Glutamatergic neuron (in vitro differentiated cells): ENCODE data around the gene ZNF213. TPM values are rescaled to one million over a fixed set of nuclear protein-coding genes. Genes with fewer than 3 reads are reported as not detected.

Experiments used
- DNase-seq: peaks from one replicate; pipeline ENCODE4 v3.0.0; 2022
- H3K27ac Mint-ChIP-seq: one replicate; pipeline ENCODE4 v1.8.0; 2020; ENCODE audit warnings: mild to moderate bottlenecking, mixed read lengths, inconsistent platforms; ENCODE audit not compliant: unreplicated experiment
- H3K27me3 Mint-ChIP-seq: one replicate; pipeline ENCODE4 v1.8.0; 2020; ENCODE audit warnings: mild to moderate bottlenecking, moderate library complexity, mixed read lengths, inconsistent platforms; ENCODE audit not compliant: unreplicated experiment
- H3K36me3 Mint-ChIP-seq: one replicate; pipeline ENCODE4 v1.8.0; 2020; ENCODE audit warnings: mild to moderate bottlenecking, mixed read lengths, inconsistent platforms; ENCODE audit not compliant: unreplicated experiment
- H3K4me1 Mint-ChIP-seq: one replicate; pipeline ENCODE4 v1.8.0; 2020; ENCODE audit warnings: mild to moderate bottlenecking, low read depth, mixed read lengths, inconsistent platforms; ENCODE audit not compliant: unreplicated experiment
- H3K4me3 Mint-ChIP-seq: one replicate; pipeline ENCODE4 v1.8.0; 2020; ENCODE audit warnings: mild to moderate bottlenecking, mixed read lengths, inconsistent platforms; ENCODE audit not compliant: unreplicated experiment
- H3K9me3 Mint-ChIP-seq: one replicate; pipeline ENCODE4 v1.8.0; 2020; ENCODE audit warnings: mild to moderate bottlenecking, moderate library complexity, mixed read lengths, inconsistent platforms; ENCODE audit not compliant: unreplicated experiment
- total RNA-seq: library from RNA; stranded (reverse); fragmentation: NEBNext Ultra II Directional; extraction: Animal tissue kit (Norgen Biotek cat#: 25700); gene quantifications from one replicate; pipeline ENCODE4 v1.2.1, GENCODE V29; 2021; ENCODE audit not compliant: unreplicated experiment
- TF ChIP-seq, protein P1 (sequence below): fragments of 200-600 bp; sonication (generic); IDR thresholded peaks from one replicate; pipeline ENCODE4 v1.5.0; 2021; ENCODE audit not compliant: partially characterized antibody, unreplicated experiment

Gene ZNF213
- total RNA-seq, 1 donor from 2014 or later, result 18.7 TPM

DNA sequence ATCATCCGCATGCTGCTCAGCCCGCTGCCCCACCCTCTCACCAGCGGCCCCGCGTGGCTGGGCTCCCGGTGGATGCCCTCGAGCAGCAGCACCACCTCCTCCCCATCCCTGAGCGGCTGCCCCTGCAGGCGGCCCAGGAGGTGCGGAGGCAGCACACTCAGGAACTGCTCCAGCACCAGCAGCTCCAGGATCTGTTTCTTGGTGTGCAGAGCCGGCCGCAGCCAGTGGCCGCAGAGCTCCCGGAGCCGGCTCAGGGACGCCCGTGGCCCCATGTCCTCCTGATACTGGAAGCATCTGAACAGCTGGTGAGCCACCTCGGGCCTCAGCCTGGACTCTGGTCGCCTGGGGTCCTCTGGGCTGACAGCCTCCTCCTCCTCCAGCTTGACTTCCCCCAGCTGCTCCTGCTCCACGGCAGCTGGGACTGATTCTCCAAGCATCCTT lies 42.3 kb upstream of the ZNF213 start:
- Mint-ChIP-seq H3K36me3 (no peaks in the 10 kb centered on the region), H3K4me1 (peaks cover 16% of the 10 kb centered on the region), H3K27me3 (peaks cover 4% of the 10 kb centered on the region), H3K4me3 (no peak overlapping the region), H3K9me3 (peaks cover 12% of the 10 kb centered on the region), H3K27ac (no peak overlapping the region)
- TF ChIP-seq, protein P1, sequence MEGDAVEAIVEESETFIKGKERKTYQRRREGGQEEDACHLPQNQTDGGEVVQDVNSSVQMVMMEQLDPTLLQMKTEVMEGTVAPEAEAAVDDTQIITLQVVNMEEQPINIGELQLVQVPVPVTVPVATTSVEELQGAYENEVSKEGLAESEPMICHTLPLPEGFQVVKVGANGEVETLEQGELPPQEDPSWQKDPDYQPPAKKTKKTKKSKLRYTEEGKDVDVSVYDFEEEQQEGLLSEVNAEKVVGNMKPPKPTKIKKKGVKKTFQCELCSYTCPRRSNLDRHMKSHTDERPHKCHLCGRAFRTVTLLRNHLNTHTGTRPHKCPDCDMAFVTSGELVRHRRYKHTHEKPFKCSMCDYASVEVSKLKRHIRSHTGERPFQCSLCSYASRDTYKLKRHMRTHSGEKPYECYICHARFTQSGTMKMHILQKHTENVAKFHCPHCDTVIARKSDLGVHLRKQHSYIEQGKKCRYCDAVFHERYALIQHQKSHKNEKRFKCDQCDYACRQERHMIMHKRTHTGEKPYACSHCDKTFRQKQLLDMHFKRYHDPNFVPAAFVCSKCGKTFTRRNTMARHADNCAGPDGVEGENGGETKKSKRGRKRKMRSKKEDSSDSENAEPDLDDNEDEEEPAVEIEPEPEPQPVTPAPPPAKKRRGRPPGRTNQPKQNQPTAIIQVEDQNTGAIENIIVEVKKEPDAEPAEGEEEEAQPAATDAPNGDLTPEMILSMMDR, result no peak
- no peak for DNase-seq

DNA sequence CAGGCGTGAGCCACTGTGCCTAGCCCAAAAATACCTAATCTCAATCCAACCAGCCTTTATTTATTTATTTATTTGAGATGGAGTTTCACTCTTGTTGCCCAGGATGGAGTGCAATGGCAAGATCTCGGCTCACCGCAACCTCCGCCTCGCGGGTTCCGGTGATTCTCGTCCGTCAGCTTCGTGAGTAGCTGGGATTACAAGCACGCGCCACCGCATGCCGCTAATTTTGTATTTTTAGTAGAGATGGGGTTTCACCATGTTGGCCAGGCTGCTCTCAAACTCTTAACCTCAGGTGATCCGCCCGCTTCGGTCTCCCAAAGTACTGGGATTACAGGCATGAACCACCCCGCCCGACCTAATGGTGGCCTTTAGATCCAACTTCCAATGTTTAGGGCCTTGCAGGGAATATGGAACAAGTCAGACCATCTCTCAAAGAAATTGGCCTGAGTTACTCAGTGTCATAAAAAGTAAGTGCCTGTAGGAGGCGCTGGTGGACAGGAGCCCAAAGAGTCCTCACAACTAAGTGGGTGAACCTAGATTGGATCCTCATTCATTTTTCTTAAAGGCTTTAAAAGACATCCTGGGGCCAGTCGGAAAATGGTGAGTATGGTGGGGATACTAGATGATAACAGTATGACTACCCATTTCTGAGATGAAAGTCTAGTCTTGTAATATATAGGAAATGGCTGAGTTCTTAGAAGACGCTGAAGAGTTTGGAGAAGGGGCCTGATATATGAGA lies 40.4 kb upstream of the ZNF213 start:
- Mint-ChIP-seq H3K4me3 (no peak overlapping the region), H3K4me1 (peaks cover 14% of the 10 kb centered on the region), H3K27ac (no peak overlapping the region), H3K27me3 (peaks cover 11% of the 10 kb centered on the region), H3K9me3 (peaks cover 7% of the 10 kb centered on the region), H3K36me3 (no peaks in the 10 kb centered on the region)
- no peak for DNase-seq
- TF ChIP-seq, protein P1, result no peak

DNA sequence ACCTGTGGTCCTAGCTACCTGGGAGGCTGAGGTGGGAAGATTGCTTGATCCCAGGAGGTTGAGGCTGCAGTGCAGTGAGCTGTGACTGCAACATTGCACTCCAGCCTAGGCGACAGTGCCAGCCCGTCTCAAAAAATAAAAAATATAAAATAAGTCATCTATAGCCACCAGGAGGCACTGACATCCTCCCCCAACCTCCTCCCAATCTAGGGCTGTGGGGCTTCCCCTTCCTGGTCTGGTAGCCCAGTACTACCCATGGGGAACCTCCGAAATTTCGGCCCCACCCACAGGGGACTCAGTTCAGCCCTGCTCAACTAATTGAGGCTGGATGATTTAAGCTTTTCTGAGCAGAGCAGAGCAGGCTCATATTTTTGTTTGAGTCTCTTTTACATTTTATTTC lies 39.0 kb upstream of the ZNF213 start:
- no peak for DNase-seq
- Mint-ChIP-seq H3K9me3 (peaks cover 5% of the 10 kb centered on the region), H3K4me1 (peaks cover 16% of the 10 kb centered on the region), H3K4me3 (no peak overlapping the region), H3K36me3 (no peaks in the 10 kb centered on the region), H3K27ac (no peak overlapping the region), H3K27me3 (peaks cover 11% of the 10 kb centered on the region)
- TF ChIP-seq, protein P1, result no peak

DNA sequence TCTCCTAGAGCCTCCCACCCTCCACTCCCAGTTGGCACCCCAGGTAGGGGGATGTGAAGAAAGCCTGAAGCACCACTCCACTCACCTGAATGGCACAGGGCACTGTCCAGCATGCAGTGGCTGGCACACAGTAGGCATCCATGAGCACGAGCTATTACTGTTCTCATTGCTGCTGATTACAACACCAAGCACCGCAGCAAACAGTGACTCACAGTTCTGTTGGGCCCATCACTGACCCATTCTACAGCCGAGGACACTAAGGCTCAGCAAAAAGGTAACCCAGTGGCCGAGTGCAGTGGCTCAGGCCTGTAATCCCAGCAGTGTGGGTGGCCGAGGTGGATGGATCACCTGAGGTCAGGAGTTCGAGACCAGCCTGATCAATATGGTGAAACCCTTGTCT lies 38.5 kb upstream of the ZNF213 start:
- DNase-seq, result no peak
- Mint-ChIP-seq H3K27ac (no peak overlapping the region), H3K4me3 (no peak overlapping the region), H3K27me3 (peaks cover 10% of the 10 kb centered on the region), H3K4me1 (peaks cover 16% of the 10 kb centered on the region), H3K9me3 (peaks cover 5% of the 10 kb centered on the region), H3K36me3 (no peaks in the 10 kb centered on the region)
- TF ChIP-seq, protein P1, result no peak

DNA sequence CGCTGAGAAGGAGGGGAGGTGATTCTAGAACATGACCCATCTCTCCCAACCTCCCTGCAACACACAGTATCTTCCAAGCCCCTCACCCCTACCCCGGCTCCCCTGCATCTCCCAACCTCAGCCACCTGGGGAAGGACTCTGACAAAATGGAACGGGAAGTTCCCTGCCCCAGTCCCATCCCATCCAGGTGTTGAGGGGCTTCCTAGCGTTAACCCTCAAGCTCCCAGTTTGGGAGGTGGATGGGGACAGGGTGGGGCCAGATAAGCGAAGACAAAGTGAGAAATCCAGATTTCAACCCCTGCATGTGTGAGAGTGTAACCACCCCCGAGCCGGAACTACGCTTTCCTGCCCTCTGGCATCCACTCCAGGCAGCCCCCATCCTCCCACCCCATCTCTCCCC lies 37.6 kb upstream of the ZNF213 start:
- TF ChIP-seq, protein P1, result no peak
- DNase-seq, result no peak
- Mint-ChIP-seq H3K4me3 (no peak overlapping the region), H3K27me3 (peaks cover 10% of the 10 kb centered on the region), H3K36me3 (no peaks in the 10 kb centered on the region), H3K9me3 (peaks cover 5% of the 10 kb centered on the region), H3K4me1 (peaks cover 13% of the 10 kb centered on the region), H3K27ac (no peak overlapping the region)
